PC-9 (cell line): ENCODE data around the gene COL1A2.

Experiments
- CTCF ChIP-seq: fragments of 200-600 bp; sonication (generic); conservative IDR thresholded peaks from 2 replicates; pipeline ENCODE4 v1.6.1; 2017; ENCODE audit warnings: mixed run types, antibody characterized with exemption, mild to moderate bottlenecking, moderate library complexity
- EZH2 ChIP-seq: fragments of 200-600 bp; sonication (generic); IDR thresholded peaks from 2 replicates; pipeline ENCODE4 v1.8.0; 2017; ENCODE audit warnings: antibody characterized with exemption, low read depth

GRCh38 chr7:94352887-94353286 is 41.8 kb upstream of the COL1A2 start:
- TF ChIP-seq CTCF: no peak
- no peak for TF ChIP-seq EZH2
